HG02763 (cell line): ENCODE data around the gene PARD6G.
"Not testable (repeated sequence)": the region's sequence is repeated elsewhere in the genome, so short reads cannot be mapped to it uniquely, and the experiment has no call there.

Experiments
- ATAC-seq: cut with Tn5 transposase; IDR thresholded peaks from one replicate; pipeline ENCODE4 v1.9.1; 2021; ENCODE audit warnings: mild to moderate bottlenecking, moderate library complexity; ENCODE audit not compliant: unreplicated experiment

The PARD6G gene

GRCh38 chr18:80176334-80177073 is 70.8 kb downstream of the PARD6G start:
- no peak for ATAC-seq

- ATAC-seq, result no peak
Observed at GRCh38 chr18:80175451-80176204, 71.7 kb downstream of the PARD6G start.

DNA sequence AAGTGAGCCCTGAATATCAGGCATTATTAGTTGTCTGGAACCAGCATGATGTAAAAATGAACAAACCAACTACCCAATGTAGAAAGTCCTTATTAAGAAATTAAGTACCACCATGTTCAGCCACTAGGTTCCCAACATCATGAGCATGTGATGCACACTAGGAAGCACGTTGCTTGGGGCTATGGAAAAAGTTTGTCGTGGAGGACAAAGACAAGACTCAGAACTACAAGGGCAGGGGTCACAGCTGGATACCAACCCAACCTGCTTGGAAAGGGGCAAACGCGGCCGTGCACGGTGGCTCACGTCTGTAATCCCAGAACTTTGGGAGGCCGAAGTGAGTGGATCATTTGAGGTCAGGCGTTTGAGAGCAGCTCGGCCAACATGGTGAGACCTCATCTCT is 74.3 kb downstream of the PARD6G start:
- ATAC-seq, result no peak

- ATAC-seq, result no peak
Observed at GRCh38 chr18:80172056-80172455, 75.3 kb downstream of the PARD6G start.

- ATAC-seq, result no peak
Observed at GRCh38 chr18:80171054-80171872, 76.1 kb downstream of the PARD6G start.

GRCh38 chr18:80170395-80171053 is 76.8 kb downstream of the PARD6G start:
- no peak for ATAC-seq

DNA sequence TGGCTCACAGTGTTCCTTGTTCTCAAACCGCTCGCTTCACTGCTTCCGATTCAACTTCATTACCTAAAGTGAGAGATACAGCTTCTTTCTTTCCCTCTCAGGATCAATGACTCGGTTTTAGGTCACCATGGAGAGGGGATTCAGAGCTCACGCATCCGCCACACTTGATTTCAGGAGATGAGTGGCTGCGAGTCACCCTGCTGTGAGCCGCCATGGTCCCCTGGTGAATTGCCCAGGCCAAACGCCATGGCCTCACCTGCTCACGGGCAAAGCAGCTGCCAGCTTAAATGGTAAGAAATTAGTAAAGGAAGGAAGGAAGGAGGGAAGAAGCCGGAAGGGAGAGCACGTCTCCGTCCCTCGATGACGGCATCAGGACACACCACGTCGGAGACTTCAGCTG is 77.7 kb downstream of the PARD6G start:
- ATAC-seq, result no peak

DNA sequence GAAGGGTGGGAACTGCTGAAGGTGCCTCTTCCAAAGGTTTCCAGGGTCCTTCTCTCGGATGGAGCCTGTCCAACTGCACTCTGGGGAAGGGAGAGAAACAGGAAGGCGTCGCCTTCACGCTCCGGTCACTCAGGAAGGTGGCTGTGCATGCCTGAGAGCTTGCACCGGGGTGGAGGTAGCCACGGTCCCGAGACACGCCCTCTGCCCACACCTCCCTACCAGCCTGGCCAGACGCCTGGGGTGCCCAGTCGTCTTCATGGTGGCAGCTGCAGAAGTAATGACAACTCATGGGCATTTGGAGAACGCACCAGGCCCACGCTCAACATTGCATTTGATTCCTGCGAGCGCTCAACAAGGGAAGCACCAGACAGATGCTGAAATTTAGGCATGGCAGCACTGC is 78.3 kb downstream of the PARD6G start:
- no peak for ATAC-seq

DNA sequence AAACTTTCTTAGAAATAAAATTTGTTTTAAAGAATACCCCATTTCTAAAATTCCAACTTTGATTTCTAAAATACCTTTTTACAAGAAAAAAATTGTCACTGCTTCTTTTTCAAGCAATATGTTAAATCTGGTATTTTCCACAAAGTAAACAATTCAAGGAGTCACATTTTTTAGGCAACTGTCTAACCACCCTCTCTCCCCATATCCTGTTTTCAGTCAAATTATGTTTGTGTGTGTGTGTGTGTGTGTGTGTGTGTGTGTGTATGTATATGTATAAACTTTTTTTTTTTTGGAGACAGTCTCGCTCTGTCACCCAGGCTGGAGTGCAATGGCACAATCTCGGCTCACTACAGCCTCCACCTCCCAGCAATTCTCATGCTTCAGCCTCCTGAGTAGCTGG is 79.0 kb downstream of the PARD6G start:
- no peak for ATAC-seq

DNA sequence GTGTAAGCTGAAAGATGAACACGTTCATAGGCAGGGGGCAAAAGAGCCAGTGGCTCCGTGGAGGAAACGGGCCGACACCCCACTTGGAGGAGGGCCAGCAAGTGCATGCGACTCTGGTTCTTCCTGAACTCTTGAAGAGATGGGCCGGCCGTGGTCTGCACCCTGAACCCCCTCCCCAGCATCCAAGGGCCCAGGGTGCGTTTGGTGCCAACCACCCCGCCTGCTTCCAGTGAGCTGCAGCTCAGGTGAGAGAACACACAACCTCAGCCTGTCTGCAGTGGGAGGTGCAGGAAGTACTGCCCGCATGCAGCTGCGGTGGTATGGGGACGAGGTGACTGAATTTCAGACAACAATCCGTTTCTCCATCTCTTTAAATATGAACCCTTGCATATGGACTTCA is 79.4 kb downstream of the PARD6G start:
- no peak for ATAC-seq

- ATAC-seq, result no peak
Observed at GRCh38 chr18:80167331-80167730, 80.0 kb downstream of the PARD6G start.

- ATAC-seq, result no peak
Observed at GRCh38 chr18:80166725-80167124, 80.6 kb downstream of the PARD6G start.

DNA sequence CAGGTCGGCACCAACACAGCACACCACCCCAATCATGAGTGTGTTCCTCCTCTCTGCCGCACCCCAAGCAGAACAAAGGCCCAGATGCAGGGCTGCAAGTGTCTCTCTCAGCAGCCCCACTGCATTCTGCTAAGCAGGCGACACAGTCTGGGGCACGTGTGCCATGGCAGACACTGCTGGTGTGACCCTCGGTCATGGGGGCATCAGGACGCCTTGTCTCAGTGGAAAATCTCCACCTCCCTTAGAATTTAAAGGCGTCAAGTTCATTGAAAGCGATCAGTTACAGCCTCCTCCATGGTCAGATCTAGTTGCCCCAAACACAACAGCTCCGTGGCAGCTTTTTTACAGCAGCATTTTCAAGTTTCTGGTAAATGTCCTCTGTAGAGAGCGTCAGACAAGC is 81.1 kb downstream of the PARD6G start:
- ATAC-seq, result no peak

GRCh38 chr18:80164727-80165355 is 82.5 kb downstream of the PARD6G start:
- not testable (repeated sequence) for ATAC-seq

GRCh38 chr18:80163183-80163582 is 84.1 kb downstream of the PARD6G start:
- ATAC-seq, result no peak

GRCh38 chr18:80161781-80162417 is 85.4 kb downstream of the PARD6G start:
- ATAC-seq, result no peak

DNA sequence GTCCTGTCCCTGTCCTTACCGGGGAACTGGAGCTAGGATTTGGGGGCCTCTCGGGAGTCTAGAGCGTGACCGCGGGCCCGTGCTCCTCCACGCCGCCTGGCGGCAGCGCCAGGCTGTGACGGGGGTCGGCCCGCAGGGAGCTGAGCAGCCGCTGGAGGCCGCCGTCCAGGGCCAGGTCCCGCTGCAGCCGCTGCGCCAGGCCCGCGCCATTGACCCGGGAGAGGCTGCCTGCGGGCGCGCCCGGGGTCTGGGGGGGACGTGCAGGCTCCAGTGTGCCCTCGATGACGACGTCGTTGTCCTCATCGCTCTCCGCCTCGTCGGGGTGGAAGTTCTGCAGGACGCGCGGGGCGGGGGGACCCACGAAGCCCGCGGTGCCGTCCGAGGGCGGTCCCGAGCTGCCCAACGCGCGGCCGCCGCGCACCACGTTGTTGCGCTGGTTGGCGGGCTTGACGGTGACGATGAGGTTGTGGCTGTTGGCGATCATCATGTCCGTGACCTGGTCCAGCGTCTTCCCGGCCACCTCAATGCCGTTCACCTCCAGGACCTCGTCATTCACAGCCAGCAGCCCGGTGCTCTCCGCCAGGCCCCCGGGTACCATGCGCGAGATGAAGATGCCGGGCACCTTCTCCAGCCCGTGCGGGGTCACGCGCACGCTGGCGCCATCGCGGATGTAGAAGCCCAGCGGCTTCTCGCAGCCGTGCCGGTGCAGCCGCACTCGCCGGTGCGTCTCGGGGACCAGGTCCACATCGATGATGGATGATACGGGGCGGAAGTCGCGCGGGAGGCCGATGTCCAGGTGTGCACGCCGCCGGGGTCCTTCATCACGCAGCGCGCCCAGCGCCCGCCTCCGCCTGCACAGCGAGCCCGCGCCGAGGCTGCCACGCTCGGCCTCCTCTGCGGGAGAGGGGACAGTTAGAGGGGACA is 87.3 kb downstream of the PARD6G start:
- no peak for ATAC-seq

DNA sequence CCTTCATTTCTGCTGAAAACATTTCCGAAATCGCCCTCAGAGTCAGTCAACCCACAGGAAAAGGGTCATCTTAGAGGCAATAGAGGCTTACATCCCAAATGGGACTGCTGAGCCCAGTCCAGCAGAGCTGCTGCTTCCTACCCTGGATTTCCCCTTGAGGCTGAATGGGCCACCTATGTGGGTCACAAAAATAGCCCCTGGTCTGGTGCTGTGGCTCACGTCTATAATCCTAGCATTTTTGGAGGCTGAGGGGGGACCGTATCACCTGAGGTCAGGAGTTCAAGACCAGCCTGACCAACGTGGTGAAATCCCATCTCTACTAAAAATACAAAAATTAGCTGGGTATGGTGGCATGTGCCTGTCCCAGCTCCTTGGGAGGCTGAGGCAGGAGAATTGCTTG is 88.9 kb downstream of the PARD6G start:
- ATAC-seq, result no peak

- ATAC-seq, result no peak
Observed at GRCh38 chr18:80157708-80158343, 89.5 kb downstream of the PARD6G start.
